OCI-M1 (cell line): Measurements from ENCODE around the gene DDI2.

Experiments used
- DNase-seq: peaks from one replicate; lab custom pipeline; 2025; lab: John Stamatoyannopoulos, UW

The DDI2 gene

DNA sequence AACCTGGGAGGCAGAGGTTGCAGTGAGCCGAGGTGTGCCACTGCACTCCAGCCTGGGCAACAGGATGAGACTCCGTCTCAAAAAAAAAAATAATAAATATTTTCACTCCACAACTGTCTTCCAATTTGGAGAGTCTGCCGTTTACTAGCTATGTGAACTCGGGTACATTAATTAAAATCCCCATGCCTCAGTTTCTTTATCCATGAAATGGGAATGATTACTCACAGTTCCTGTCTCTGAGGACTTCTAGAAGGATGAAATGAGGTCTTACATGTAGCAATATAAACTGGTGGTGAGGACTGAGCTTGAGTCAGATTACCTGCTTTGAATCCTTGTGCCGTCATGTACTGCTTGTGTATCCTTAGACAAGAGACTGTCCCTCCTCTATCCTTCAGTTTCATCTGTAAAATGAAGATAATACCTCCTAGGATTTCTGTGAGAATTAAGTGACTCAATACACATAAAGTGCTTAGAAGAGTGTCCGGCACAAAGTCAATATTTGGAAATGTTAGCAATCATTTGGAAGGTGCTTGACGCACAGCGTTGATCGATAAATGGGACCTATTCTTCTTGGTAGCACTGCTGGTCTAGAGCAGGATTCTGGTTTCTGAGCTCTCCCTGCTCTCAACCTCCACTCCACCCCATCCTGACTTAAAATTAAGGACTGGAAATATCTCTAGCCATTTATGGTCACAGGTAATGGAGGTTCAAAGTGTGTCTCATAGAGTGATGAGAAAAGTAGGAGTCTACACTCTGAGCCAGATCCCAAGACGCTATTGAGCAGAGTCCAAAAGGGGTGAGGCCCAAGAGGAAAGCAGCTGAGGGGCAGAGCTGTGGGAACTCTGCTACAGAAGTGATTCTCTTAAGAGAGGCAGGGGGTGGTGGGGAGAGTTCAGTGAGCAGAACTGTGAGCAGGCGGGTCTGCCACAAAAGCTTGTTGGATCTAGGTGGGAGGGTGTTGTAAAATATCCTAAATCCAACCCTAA, 11.6 kb upstream of the DDI2 start:
- DNase-seq = no peak

DNA sequence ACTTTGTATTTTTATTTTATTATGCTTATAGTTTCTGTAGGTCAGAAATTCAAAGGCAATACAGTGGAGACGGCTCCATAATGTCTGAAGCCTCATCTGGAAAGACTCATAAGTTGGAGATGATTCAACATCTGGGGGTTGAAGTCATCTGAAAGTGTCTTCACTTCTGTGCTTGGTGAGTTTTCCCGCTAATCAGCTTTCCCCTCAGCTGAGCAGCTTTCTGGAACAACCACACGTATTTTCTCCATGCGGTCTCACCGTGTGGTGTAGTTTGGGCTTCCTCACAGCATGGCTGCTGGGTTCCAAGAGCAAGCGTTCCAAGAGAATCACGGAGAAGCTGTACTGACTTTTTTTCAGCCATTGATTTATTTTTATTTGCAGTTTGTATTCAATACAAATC, 7.6 kb upstream of the DDI2 start:
- DNase-seq = no peak

DNA sequence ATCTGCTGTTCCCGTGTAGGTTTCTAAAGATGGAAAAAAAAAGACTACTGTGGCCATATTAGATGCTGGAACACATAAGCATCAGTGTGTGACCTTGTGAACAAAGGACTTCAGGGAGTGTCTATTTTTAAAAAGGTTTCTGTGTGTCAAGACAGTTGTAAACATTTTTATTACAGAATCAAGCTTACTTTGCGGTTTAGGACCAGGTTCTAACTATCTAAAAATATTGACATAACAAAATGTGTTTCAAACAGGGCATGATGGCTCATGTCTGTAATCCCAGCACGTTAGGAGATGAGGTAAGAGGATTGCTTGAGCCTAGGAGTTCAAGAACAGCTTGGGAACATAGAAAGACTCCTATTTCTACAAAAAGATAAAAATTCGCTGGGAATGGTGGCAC, 7.1 kb upstream of the DDI2 start:
- no peak for DNase-seq

DNA sequence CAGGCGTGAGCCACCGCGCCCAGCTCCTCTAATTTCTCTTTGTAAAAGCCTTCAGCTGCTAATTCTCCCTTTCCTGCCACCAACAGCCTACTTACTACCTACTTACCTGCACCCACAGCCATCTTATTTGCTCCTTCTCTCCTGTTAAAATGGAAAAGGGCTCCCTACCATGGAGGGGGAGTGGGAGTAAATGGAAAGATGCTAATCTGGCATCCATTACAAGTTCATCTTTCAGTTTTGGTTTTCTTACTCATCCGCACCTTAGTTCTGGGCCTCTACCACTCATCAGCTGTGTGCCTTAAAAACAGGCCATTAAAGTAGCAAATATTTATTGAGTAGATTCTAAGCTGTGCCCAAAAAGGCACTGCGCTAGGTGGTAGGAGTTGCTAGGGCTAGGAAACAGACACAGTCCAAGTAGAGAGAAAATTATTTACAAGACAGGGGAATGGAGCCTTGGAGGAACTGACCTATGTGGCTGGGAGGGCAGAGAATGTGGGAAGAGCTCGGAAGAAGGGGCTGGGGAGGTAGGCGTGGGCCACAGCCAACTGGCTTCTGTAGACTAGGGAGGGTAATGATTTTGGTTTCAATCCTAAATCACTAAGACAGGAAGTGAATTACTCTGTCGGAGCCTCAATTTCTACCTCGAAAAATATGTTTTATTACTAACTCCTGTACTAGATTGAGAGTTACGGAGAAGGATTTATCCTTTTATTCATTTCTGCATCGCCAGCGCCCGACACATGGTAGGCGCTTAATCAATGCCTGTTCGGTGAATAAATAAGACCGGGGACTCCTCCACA, 685 bp upstream of the DDI2 start:
- DNase-seq = no peak

DNA sequence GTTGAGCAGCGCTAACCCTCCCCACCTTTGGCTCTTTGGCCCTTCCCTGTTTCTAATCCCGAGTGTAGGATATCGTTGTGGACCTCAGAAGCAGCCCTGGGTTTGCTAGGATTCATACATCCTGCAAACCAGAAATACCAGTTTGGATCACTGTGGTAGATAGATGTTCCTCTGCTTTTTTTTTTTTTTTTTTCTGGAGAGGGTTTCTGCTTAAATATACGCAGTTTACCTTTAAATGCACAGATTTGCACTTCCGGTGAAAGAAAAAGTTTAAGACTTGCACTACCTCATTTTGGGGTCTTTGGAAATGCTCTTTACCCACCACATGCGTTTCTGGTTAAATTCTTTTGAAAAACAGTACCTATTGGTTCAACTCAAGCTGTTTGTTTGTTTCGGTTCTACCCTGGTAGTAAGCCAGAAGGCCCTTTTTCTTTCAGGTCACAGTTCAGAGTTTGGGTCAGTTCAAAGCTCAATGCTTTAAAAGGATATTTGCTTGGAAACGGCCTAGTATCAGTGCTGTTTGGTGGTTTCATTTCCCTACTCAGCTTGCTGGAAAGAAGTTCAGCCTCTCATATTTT, 908 bp downstream of the DDI2 start:
- DNase-seq = peak; percentile 76

DNA sequence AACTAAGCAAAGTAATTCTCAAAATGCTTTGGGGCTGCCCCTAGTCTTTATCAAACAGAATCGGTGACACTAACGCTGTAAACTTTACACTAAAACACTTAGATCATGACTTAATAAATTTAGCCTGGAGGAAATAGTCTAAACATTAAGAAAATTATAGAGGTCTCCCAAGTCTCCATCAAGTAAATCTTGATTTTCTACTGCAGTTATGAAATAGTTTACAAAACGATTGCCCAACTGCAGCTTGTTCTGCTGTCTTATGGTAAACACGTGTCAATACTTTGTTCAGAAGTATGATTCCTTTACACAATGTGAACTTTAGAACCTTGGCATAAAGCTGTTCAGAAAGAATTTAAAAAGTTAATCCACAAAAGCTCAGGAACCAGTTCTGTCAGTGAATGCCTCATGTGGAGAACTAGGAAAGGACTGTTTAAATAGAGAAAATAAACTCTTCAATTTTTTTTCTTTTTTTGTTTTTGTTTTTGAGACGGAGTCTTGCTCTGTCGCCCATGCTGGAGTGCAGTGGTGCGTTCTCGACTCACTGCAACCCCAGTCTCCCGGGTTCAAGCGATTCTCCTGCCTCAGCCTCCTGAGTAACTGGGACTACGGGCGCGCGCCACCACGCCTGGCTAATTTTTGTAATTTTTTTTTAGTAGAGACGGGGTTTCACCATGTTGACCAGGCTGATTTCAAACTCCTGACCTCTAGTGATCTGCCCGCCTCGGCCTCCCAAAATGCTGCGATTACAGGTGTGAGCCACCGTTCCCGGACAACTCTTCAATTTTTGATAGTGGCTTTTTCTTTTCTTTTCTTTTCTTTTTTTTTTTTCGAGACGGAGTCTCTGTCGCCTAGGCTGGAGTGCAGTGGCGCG, 1.6 kb downstream of the DDI2 start:
- DNase-seq = peak; percentile 56

DNA sequence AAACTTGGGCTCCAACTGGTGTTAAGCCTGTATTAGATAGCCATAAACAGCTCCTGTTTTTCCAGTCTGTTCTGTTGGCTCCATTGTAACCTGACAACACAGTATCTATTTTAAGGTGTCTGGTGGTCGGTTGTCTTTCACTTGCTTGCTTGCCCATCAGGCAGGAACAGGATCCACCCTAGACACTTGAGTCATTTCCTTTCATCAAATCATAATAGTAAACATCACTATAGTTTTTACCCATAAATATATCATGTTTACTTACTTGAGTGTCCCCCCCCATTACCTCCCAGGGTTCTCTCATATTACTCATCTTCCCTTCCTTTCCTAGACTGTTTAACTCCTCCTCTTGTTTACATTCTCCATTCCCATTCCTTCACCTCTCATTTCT, 2.9 kb downstream of the DDI2 start:
- peak; percentile 27 for DNase-seq

DNA sequence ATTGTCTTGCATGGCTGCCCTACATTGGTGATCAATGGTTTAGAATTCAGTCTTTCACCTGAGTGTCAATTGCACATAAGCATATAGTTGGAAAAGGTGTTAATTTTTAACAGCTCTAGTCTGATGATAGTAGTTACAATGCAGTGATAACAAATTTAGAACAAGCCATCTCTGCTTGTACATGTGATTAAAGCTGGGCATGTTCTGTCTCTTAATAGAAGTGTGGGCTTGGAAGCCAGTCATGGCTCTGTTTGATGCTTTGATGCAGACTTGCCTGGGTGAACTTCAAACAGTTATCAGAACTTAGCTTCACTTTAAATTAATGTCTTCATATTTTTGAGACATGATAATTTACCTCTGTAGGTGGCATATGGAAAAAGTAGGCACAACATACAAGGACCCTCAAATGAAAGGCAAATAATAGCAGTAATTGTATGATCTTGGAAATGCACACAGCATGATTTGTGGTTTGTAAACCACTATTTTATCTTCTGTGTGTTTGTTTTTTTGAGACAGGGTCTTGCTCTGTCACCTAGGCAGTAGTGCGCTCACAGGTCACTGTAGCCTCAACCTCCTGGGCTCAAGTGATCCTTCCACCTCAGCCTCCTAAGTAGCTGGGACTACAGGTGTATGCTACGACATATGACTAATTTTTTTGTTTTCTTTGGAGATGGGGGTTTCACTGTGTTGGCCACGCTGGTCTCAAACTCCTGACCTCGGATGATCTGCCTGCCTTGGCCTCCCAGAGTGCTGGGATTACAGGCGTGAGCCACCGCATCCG, 3.8 kb downstream of the DDI2 start:
- DNase-seq = no peak

DNA sequence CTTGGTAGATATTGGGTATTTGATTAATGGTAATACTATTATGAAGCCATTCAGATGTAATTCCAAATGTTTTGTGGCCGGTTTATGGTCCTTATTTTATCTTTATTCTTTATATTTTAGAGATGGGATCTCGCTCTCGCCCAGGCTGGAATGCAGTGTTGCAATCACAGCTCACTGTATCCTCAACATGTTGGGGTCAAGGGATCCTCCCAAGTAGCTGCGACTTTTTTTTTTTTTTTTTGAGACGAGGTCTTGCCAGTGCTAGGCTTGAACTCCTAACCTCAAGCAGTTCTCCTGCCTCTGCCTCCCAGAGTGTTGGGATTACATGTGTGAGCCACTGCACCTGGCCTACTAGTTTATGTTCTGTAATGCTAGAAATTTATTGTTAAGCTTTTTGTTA, 4.7 kb downstream of the DDI2 start:
- DNase-seq = no peak

DNA sequence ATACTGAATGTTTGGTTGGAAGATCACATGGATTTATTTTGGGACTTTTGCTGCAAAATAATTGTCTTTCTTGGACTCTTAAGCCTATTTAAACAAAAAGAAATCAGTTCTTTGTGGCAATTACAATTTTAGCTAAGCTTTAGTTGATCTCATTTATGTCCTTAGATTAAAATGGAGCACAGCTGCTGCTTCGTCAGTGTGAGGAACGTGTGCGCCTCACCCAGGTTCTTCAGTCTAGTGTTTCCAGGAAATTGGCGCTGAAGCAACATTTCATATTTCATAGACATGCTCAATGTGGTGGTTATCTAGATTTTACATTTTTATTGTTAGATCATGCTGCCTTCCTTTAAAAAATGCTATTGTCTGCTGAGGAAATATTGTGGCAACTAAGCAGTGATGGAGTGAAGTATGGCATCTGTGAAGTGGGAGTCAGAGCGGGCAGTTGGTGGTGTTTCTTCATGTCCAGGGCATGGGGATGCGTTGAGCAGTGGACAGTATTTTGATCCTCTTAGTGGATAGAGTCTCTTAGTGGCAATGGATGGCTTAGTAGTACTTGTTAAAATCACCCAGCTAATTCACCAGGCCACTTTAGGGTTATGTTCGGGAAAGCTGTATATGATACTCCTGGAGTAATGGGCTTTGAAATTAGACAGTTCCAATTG, 5.6 kb downstream of the DDI2 start:
- DNase-seq = peak; percentile 64

DNA sequence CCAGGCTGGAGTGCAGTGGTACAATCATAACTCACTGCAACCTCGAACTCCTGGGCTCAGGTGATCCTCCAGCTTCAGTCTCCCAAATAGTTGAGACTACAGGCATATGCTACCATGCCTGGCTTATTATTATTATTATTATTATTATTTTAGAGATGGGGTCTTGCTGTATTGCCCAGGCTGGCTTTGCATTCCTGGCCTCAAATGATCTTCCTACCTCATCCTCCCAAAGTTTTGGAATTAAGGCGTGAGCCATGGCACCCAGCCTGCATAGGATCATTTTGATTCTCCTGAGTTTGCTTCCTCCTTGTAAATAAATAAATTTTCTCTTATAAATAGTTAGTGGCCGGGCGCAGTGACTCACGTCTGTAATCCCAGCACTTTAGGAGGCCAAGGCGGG, 6.2 kb downstream of the DDI2 start:
- DNase-seq = no peak

DNA sequence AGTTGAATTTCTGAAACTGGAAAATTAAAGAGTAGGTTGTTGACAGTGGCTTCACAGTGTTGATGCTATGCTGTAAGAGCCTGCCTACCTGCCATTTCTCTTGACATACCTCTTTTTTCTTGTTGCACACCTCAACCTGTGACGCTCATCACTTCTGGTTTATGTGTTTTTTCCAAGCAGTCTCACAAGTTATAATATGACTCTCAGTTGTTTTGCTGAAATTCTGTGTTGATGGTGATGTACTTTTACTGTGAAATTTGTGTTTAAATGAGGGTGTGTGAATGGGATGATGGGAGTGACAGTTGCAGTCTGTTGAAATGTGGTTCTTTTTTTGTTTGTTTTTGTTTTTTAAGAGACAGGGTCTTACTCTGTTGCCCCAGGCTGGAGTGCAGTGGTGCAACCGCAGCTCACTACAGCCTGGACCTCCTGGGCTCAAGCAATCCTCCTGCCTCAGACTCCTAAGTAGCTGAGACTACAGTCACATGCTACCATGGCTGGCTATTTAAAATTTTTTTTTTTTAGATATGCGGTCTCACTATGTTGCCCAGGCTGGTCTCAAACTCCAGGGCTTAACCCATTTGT, 7.0 kb downstream of the DDI2 start:
- DNase-seq = no peak

DNA sequence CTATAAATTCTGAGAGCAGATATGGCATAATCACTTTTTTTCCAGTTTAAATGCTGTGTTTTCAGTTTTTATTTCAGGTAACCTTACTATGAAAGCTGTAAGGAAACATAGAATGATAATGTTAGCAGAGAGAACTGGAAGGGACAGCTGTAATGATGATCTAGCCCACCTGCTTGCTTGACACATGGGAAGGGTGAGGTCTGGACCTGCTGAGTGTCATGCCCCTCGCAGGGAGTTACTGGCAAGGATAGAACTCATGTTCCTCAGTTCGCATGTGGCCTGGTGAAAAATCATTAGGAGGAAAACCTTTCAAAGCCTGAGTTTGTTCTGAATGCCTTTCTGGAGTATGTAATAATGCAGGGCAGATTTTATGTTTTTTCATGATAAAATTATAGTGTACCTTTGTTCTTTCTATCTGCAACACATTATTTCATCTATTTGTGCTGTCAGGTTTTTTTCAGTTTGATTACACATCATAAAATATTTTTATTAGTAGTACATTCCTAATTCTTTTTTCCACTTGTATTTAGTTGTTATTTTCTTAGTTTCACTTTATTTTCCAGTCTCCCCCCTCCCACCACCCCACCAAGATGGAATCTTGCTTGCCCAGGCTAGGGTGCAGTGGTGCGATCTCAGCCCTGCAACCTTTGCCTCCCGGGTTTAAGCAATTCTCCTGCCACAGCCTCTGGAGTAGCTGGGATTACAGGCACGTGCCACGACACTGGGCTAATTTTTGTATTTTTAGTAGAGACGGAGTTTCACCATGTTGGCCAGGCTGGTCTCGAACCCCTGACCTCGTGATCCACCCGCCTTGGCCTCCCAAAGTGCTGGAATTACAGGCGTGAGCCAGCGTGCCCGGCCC, 8.0 kb downstream of the DDI2 start:
- no peak for DNase-seq

DNA sequence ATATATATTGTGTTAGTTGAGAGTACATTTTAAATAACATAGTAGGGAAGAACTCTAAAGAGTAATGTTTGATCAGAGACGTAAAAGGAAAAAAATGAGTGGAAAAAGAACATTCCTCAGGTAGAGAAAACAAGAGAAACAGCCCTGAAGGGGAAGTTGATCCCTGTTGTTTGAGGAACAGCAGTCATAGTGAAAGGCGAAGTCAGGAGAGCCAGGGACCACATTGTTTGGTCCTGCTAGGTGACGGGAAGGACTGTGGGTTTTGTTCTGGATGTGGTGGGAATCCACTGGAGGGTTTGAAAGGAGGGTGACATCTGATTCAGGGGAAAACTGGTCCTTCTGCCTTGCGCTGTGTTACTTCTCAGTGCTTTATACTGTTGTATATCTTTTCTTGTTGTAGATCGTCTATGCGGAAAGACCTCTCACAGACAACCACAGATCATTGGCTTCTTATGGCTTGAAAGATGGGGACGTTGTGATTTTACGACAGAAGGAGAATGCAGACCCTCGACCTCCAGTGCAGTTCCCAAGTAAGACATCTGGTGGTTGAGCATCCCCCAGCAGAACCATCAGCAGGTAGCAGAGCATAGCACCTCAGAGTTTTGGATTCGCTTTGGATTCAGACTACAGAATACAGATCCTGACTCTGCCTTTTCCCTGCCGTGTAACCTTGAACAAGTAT, 9.2 kb downstream of the DDI2 start:
- no peak for DNase-seq

DNA sequence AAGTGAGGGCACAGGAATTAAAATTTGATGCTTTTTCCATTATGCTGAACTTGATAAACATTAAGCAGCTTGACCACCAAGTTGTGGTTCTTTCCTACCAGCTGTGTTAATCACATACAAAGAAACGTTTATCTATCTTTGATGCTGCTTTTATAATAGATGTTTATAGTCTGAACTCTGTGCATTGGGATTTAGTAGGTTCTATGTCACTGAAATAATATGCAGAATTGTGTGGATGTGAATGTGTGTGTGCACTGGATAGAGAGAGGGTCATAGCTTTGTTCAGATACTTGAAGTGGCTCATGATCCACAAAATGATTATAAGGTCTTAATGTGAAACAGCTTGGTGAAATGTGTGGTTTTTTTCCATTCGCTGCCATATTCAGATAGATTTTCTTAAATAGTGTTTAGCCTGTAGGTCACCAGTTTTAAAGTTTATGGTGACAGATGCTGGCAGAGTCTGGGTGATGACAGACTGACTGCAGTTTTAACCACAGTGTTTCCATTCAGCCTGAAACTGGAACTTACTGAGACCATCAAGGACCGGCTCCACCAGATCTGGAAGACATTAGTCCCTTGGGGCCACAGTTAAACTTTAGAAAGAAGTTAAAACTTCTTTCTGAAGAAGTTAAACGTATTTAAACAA, 10.2 kb downstream of the DDI2 start:
- DNase-seq = peak; percentile 57

DNA sequence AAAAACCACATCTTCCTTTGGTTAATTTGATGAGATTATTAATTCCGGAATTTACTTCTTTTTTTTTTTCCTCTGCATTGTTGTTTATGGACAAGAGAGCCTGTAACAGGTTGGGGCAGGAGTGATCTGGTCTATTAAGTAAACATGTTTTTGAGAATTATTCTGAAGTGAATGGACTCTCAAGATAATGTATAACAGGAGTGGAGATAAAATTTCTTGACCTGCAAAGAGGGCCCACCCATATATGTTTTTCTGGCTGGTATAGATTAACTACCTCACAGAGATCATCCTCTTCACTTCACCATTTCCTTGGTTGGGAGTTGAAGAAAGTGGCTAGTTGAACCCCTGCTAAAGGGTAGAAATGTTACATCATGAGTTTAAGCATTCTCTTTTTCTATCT, 10.7 kb downstream of the DDI2 start:
- DNase-seq = peak; percentile 57

DNA sequence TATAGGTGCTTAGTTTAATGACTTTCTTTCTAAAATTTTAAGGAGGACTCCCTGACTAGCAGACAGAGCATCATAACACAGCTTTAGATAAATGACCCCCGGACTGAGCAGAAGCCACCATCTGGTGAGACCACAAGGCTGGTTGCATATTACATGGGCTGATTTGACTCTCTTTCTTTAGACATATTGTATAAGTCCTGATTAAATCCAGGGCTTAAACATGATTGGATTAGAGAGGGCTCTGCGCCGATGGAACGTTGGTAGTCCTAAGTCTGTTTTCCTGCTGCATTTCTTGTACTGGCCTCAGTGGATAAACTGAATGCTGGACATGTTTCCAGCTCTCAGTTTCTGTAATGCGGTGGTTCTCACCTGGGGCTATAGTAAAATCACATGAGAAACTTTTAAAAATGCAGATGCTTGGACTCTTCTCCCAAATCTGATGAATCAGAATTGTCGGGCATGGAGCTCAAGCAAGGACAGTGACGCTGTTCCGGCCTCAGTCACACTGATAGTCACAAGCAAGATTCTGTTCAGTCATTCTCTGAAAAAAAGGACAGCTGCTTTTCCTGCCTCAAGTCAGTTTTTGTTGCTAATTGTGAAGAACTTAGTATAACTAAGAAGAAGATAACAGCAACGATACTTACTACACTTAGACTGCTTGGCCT, 16.6 kb downstream of the DDI2 start:
- DNase-seq = no peak
